OCI-LY7 (cell line): Measurements from ENCODE around the gene SPOCK1.

Source experiments
- EZH2phosphoT487 ChIP-seq: fragments of 200-600 bp; sonication (generic); IDR thresholded peaks from 2 replicates; pipeline ENCODE4 v1.6.1; 2018; ENCODE audit warnings: low read depth, borderline replicate concordance, mild to moderate bottlenecking, mixed run types, antibody characterized with exemption, low read length, moderate library complexity, mixed read lengths
- TF ChIP-seq, protein P1 (sequence below): fragments of 200-600 bp; sonication (generic); conservative IDR thresholded peaks from 2 replicates; pipeline ENCODE4 v1.5.1; 2014; ENCODE audit warnings: mild to moderate bottlenecking, antibody characterized with exemption, low read length, moderate library complexity, mixed read lengths

DNA sequence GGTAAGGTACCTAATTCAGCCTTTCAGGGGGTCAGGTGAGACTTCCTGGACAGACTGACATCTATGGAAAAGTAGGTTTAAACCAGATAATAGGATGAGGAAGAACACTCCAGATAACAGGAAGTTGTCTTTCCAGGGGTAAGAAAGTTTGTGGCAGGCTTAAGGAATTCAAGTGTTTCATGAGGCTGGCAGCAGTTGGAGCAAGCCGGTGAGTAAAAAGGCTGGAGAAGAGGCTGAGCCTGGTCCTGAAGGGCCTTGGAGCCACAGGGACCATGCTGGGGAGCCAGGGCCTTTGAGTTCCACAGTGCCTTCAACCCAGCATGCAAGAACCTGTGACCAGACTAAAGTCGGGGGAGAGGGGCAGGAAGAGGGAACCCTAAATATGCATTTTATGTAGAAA is 353.4 kb downstream of the SPOCK1 start:
- TF ChIP-seq, protein P1, sequence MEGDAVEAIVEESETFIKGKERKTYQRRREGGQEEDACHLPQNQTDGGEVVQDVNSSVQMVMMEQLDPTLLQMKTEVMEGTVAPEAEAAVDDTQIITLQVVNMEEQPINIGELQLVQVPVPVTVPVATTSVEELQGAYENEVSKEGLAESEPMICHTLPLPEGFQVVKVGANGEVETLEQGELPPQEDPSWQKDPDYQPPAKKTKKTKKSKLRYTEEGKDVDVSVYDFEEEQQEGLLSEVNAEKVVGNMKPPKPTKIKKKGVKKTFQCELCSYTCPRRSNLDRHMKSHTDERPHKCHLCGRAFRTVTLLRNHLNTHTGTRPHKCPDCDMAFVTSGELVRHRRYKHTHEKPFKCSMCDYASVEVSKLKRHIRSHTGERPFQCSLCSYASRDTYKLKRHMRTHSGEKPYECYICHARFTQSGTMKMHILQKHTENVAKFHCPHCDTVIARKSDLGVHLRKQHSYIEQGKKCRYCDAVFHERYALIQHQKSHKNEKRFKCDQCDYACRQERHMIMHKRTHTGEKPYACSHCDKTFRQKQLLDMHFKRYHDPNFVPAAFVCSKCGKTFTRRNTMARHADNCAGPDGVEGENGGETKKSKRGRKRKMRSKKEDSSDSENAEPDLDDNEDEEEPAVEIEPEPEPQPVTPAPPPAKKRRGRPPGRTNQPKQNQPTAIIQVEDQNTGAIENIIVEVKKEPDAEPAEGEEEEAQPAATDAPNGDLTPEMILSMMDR: no peak
- TF ChIP-seq EZH2phosphoT487: no peak
